GM12878 (cell line): Measurements from ENCODE around the gene ARPC1B. TPM values are rescaled to one million over a fixed set of nuclear protein-coding genes. Genes with fewer than 3 reads are reported as not detected.
A peak's percentile ranks its signal among the peaks of the same experiment; 100 is the strongest.

ENCODE experiments used
- FOS ChIP-seq: IDR thresholded peaks from 3 replicates; pipeline ENCODE4 v1.6.1; 2011; ENCODE audit warnings: borderline replicate concordance; ENCODE audit not compliant: insufficient read length; ENCODE audit errors: extremely low read depth
- IKZF1 ChIP-seq: fragments of 450-650 bp; conservative IDR thresholded peaks from 2 replicates; pipeline ENCODE4 v1.6.1; 2017; ENCODE audit warnings: antibody characterized with exemption, mild to moderate bottlenecking
- IKZF2 ChIP-seq, 2 experiments: fragments of 450-650 bp; IDR thresholded peaks; 2 replicates each; pipeline ENCODE4 v1.6.1; 2017; ENCODE audit warnings: mild to moderate bottlenecking in 2 of 2, moderate library complexity in 2 of 2
- KAT2A ChIP-seq: conservative IDR thresholded peaks from 2 replicates; pipeline ENCODE4 v1.6.1; 2011; ENCODE audit warnings: low read depth, low read length; ENCODE audit not compliant: control insufficient read depth
- MLLT1 ChIP-seq: fragments of 450-650 bp; IDR thresholded peaks from 2 replicates; pipeline ENCODE4 v1.6.1; 2016; ENCODE audit warnings: mild to moderate bottlenecking
- NFYA ChIP-seq: IDR thresholded peaks from 2 replicates; pipeline ENCODE4 v1.6.1; 2011; ENCODE audit warnings: low read depth, mild to moderate bottlenecking, low read length, improper control_type of control experiment, borderline replicate concordance
- RB1 ChIP-seq: fragments of 450-650 bp; formaldehyde crosslinking; IDR thresholded peaks from 2 replicates; pipeline ENCODE4 v1.6.1; 2017; ENCODE audit warnings: mild to moderate bottlenecking, borderline replicate concordance
- RFX5 ChIP-seq: IDR thresholded peaks from 2 replicates; pipeline ENCODE4 v1.6.1; 2011; ENCODE audit warnings: low read depth, low read length, improper control_type of control experiment
- SREBF2 ChIP-seq: IDR thresholded peaks from 2 replicates; pipeline ENCODE4 v1.6.1; 2012; ENCODE audit warnings: mild to moderate bottlenecking, low read length
- ZBTB40 ChIP-seq: fragments of 450-650 bp; IDR thresholded peaks from 2 replicates; pipeline ENCODE4 v1.6.1; 2016; ENCODE audit warnings: mild to moderate bottlenecking, moderate library complexity, borderline replicate concordance
- ZNF384 ChIP-seq: IDR thresholded peaks from 2 replicates; pipeline ENCODE4 v1.6.1; 2012; ENCODE audit warnings: low read depth, mild to moderate bottlenecking, low read length, improper control_type of control experiment, borderline replicate concordance
- ZNF687 ChIP-seq: fragments of 450-650 bp; IDR thresholded peaks from 2 replicates; pipeline ENCODE4 v1.6.1; 2017; ENCODE audit warnings: mild to moderate bottlenecking, moderate library complexity
- polyA plus RNA-seq, 11 experiments: library from polyadenylated mRNA; depleted of rRNA in 4 of 11; unstranded in 6 of 11; stranded (reverse) in 5 of 11; fragments of >200 nt; fragmentation: Nextera tagmentation in 4 of 11; fragmentation: Illumina TruSeq in 1 of 11; extraction: Ambion mirVana in 4 of 11; extraction: Trizol in 1 of 11; gene quantifications; 1 replicate in 1 of 11; 2 replicates in 10 of 11; pipeline versions ENCODE4 v1.2.1 to v1.2.3, GENCODE V29; 2011 to 2016; ENCODE audit warnings: inconsistent platforms in 2 of 11, missing spikeins in 2 of 11, low read depth in 1 of 11
- total RNA-seq, 4 experiments: library from RNA; depleted of rRNA in 3 of 4; stranded (reverse); fragments of >200 nt in 3 of 4; fragmentation: Illumina TruSeq in 1 of 4; extraction: Trizol in 1 of 4; gene quantifications; 2 replicates each; pipeline versions ENCODE4 v1.2.1 to v1.2.3, GENCODE V29; 2013 to 2021
- TF ChIP-seq, protein P1 (sequence below): fragments of 450-650 bp; formaldehyde crosslinking; IDR thresholded peaks from 2 replicates; pipeline ENCODE4 v1.5.0; 2022; ENCODE audit warnings: mild to moderate bottlenecking, missing genetic modification characterization
- TF ChIP-seq, protein P2 (sequence below): IDR thresholded peaks from 2 replicates; pipeline ENCODE4 v1.6.1; 2011; ENCODE audit warnings: low read depth, mild to moderate bottlenecking, low read length, moderate library complexity, borderline replicate concordance; ENCODE audit errors: extremely low read depth

ARPC1B gene
- total and polyA plus RNA-seq, 10 of the 15 experiments (the other 5 are each of a cell fraction or from before 2014, with no cell fraction given), result 14.1 to 762 (median 387) TPM

GRCh38 chr7:99380032-99380822, 5.7 kb downstream of the ARPC1B start (continued):
- TF ChIP-seq, protein P1, sequence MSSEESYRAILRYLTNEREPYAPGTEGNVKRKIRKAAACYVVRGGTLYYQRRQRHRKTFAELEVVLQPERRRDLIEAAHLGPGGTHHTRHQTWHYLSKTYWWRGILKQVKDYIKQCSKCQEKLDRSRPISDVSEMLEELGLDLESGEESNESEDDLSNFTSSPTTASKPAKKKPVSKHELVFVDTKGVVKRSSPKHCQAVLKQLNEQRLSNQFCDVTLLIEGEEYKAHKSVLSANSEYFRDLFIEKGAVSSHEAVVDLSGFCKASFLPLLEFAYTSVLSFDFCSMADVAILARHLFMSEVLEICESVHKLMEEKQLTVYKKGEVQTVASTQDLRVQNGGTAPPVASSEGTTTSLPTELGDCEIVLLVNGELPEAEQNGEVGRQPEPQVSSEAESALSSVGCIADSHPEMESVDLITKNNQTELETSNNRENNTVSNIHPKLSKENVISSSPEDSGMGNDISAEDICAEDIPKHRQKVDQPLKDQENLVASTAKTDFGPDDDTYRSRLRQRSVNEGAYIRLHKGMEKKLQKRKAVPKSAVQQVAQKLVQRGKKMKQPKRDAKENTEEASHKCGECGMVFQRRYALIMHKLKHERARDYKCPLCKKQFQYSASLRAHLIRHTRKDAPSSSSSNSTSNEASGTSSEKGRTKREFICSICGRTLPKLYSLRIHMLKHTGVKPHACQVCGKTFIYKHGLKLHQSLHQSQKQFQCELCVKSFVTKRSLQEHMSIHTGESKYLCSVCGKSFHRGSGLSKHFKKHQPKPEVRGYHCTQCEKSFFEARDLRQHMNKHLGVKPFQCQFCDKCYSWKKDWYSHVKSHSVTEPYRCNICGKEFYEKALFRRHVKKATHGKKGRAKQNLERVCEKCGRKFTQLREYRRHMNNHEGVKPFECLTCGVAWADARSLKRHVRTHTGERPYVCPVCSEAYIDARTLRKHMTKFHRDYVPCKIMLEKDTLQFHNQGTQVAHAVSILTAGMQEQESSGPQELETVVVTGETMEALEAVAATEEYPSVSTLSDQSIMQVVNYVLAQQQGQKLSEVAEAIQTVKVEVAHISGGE (CRISPR knock-in tag), result no peak
- TF ChIP-seq ZNF687 (no peak; the same call in 1 of the 2 replicates), NFYA (no peak), FOS (no peak), KAT2A (no peak), ZBTB40 (no peak), IKZF2 (IDR thresholded peaks at IDR 0.05) (peak; percentile 99), ZNF384 (no peak), SREBF2 (no peak), MLLT1 (no peak; the same call in 1 of the 2 replicates), IKZF1 (peak; percentile 99), RB1 (no peak; the same call in 1 of the 2 replicates), RFX5 (no peak; the same call in 1 of the 2 replicates)
- TF ChIP-seq, protein P2, sequence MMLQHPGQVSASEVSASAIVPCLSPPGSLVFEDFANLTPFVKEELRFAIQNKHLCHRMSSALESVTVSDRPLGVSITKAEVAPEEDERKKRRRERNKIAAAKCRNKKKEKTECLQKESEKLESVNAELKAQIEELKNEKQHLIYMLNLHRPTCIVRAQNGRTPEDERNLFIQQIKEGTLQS, result no peak
